ENCODE measurements around the gene TRAF1. TPM values are rescaled to one million over a fixed set of nuclear protein-coding genes. Genes with fewer than 3 reads are reported as not detected.

The TRAF1 gene
- total RNA-seq, 4 donors from 2014 or later = 3.3 to 14.0 (median 8.8) TPM

DNA sequence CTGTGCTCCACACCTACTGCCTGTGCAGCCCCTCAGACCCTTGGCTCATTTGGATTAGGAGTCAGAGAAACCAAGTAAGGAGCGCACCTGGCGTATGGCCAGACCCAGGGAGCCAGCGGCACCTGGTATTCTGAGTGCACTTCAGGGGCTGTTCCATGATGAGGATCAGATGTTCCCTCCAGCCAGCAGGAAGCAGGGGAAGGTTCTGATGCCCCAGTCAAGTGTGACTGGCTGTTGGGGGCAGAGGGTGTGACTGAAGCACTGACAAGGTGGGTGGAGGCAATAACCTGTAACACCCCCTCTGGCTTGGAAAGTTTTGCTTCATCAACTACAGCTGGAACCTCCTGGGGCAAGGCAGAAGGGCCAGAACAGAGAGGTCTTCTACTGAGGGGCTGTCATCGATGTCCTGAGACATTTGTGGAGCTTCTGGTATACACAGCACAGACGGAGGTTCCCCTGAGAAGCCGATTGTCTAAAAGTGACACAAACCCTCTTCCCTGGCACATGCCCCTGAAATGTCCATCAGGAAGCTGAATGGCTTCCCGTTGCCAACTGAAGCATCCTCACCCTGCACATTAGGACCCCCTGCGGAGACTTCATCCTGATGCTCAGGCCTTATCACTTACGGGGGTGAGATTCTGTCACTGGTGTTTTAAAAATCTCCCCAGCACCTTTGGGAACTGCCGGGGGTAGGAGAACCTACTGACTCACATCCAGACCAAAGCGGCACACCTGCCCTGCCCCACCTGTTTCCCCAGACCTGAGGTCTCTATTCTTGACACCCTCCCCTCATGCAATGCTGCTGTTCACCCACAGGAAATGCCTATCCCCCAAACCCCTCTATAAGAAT, 21.1 kb downstream of the TRAF1 start:
- Histone ChIP-seq H3K36me3 (peaks cover 0 to 5% (median 0%) of the 10 kb centered on the region in 3 donors), H3K27me3 (no peaks in the 10 kb centered on the region), H3K27ac (peak overlapping the region in 2 of 4 donors; percentile 67 to 69), H3K4me1 (peaks cover 0 to 12% (median 0%) of the 10 kb centered on the region in 4 donors), H3K9me3 (no peaks in the 10 kb centered on the region), H3K4me3 (no peak overlapping the region)
- TF ChIP-seq CTCF (IDR thresholded peaks at IDR 0.05) = no peak
- TF ChIP-seq POLR2A (IDR thresholded peaks at IDR 0.05) = no peak
- DNase-seq = no peak

GRCh38 chr9:120904978-120905301, 21.7 kb downstream of the TRAF1 start:
- no peaks in the 10 kb centered on the region for H3K27me3 ChIP-seq
- H3K9me3 ChIP-seq = no peaks in the 10 kb centered on the region
- H3K4me3 ChIP-seq = no peak overlapping the region
- no peak for DNase-seq
- H3K4me1 ChIP-seq = peaks cover 0 to 12% (median 0%) of the 10 kb centered on the region in 4 donors
- peaks cover 0 to 5% (median 0%) of the 10 kb centered on the region in 3 donors for H3K36me3 ChIP-seq
- TF ChIP-seq POLR2A (IDR thresholded peaks at IDR 0.05) (no peak), CTCF (IDR thresholded peaks at IDR 0.05) (no peak)
- peak overlapping the region in 3 of 4 donors; percentile 67 to 69 (median 69) for H3K27ac ChIP-seq

GRCh38 chr9:120904061-120904977, 22.3 kb downstream of the TRAF1 start:
- Histone ChIP-seq H3K27me3 (no peaks in the 10 kb centered on the region), H3K36me3 (peaks cover 0 to 5% (median 0%) of the 10 kb centered on the region in 3 donors), H3K4me3 (no peak overlapping the region), H3K27ac (peak overlapping the region; percentile 39 to 69 (median 68)), H3K4me1 (peaks cover 0 to 12% (median 0%) of the 10 kb centered on the region in 4 donors), H3K9me3 (no peaks in the 10 kb centered on the region)
- TF ChIP-seq POLR2A (IDR thresholded peaks at IDR 0.05) (no peak), CTCF (IDR thresholded peaks at IDR 0.05) (no peak)
- DNase-seq = peak in 2 of 3 donors; percentile 87 to 90

DNA sequence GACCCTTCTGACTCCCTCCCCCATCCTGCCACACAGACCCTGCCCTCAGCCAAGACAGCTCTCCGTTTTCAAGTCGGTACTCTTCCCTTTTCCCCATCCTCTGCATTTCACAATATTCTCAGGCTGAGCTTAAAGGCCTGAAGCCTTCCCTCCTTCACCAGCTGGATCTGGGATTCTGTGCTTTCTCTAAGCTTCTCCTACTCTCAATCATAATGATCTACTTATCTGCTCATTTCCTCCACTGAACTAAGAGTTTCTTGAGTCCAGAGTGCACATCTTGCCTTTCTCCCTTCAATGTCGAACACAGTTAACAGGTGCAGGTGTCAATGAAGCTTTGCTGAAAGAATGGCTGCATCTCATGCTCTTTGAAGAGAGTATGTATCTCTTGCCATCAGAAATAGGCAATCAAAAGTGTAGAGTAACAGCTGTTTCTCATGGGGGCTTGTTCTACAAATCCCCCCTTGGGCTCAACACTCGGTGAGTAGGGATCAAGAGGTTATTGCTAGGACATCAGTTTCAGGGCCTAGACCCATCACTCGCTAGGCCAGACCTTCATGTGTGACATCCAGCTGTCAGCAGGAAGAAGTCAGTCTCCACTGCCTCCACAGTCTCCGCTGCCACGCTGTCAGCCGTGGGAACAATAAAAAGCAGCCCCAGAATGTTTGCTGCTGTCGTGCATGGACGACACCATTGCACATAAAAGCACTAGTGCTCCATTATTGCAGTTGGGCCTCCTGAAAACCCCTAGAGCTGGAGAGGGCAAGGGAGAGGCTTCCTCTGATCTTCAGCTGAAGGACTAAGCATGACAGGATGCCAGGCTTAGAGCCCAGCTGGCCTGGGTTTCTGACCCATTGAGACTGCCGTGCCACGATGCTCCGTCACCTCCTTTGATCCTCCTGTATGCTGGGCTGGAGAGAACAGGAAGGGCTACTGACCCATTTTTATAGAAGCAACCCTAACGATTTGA, 23.7 kb downstream of the TRAF1 start:
- Histone ChIP-seq H3K4me3 (no peak overlapping the region), H3K9me3 (no peaks in the 10 kb centered on the region), H3K27ac (peak overlapping the region; percentile 39 to 69 (median 54)), H3K27me3 (no peaks in the 10 kb centered on the region), H3K4me1 (peaks cover 0 to 12% (median 0%) of the 10 kb centered on the region in 4 donors), H3K36me3 (peaks cover 0 to 5% (median 0%) of the 10 kb centered on the region in 3 donors)
- TF ChIP-seq POLR2A (IDR thresholded peaks at IDR 0.05) (no peak), CTCF (IDR thresholded peaks at IDR 0.05) (no peak)
- no peak for DNase-seq

Measured in Peyer's patch (tissue), 4 donors.